HEK293 (cell line): ENCODE results near the gene ARHGAP8.

Experiments
- HOXA7 ChIP-seq: sonication (generic); formaldehyde crosslinking; IDR thresholded peaks from 2 replicates; pipeline ENCODE4 v1.8.1; 2022; ENCODE audit warnings: missing genetic modification reagents, borderline replicate concordance
- MZF1 ChIP-seq: fragments of 450-650 bp; formaldehyde crosslinking; IDR thresholded peaks from 2 replicates; pipeline ENCODE4 v1.5.1; 2017; ENCODE audit warnings: missing biosample characterization, missing genetic modification characterization, borderline replicate concordance
- PBX3 ChIP-seq: sonication (generic); formaldehyde crosslinking; IDR thresholded peaks from 2 replicates; pipeline ENCODE4 v1.8.1; 2022; ENCODE audit warnings: mild to moderate bottlenecking, moderate library complexity, missing genetic modification reagents
- ZNF747 ChIP-seq: fragments of 450-650 bp; formaldehyde crosslinking; IDR thresholded peaks from 2 replicates; pipeline ENCODE4 v1.5.1; 2016; ENCODE audit warnings: missing biosample characterization, missing genetic modification characterization

GRCh38 chr22:44755956-44756361, 3.6 kb downstream of the ARHGAP8 start:
- TF ChIP-seq ZNF747 (tag by site-specific recombination) (no peak), HOXA7 (CRISPR knock-in tag) (no peak), MZF1 (no peak), PBX3 (CRISPR knock-in tag) (no peak)
